GM12865 (cell line): ENCODE data around the gene GLI2.

Experiments used
- DNase-seq: peaks from one replicate; pipeline ENCODE4 v3.0.0; 2010; ENCODE audit warnings: low read depth
- H3K4me3 ChIP-seq: 2 replicates; pipeline ENCODE4 v1.5.1; 2011; ENCODE audit warnings: mild to moderate bottlenecking, low read depth, low read length, control low read depth
- CTCF ChIP-seq: IDR thresholded peaks from 2 replicates; pipeline ENCODE4 v1.5.1; 2011; ENCODE audit warnings: low read length, control low read depth, low read depth, inconsistent platforms; ENCODE audit not compliant: insufficient read depth; ENCODE audit errors: missing control alignments

Gene GLI2

GRCh38 chr2:120769076-120769786 is 33.6 kb downstream of the GLI2 start:
- DNase-seq = no peak
- no peak overlapping the region for H3K4me3 ChIP-seq
- no peak for TF ChIP-seq CTCF

GRCh38 chr2:120769787-120770120 is 34.1 kb downstream of the GLI2 start:
- no peak overlapping the region for H3K4me3 ChIP-seq
- no peak for DNase-seq
- TF ChIP-seq CTCF = no peak

- no peak for DNase-seq
- TF ChIP-seq CTCF = no peak
- H3K4me3 ChIP-seq = no peak overlapping the region
Measured at GRCh38 chr2:120770176-120770575, 34.5 kb downstream of the GLI2 start.

DNA sequence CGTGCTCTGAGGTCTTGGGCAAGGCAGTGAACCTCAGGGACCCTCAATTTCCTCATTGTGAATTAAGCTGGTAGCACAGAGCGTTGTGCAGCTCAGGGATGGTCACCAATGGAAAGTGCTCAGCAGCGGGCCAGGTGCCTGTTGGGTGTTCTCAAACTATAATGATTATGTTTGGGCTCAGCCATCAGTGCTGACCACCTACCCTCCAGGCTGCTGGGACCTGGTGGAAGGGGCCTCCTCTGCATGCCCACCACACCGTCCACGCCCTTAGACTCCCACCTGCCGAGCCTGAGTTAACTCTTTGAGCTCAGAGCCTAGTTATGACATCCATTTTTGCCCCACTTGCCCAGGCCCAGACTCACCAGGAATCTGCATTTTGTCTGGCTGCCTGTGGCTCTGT is 35.0 kb downstream of the GLI2 start:
- DNase-seq = no peak
- no peak overlapping the region for H3K4me3 ChIP-seq
- no peak for TF ChIP-seq CTCF

- no peak for DNase-seq
- no peak for TF ChIP-seq CTCF
- no peak overlapping the region for H3K4me3 ChIP-seq
Measured at GRCh38 chr2:120771111-120771780, 35.6 kb downstream of the GLI2 start.

DNA sequence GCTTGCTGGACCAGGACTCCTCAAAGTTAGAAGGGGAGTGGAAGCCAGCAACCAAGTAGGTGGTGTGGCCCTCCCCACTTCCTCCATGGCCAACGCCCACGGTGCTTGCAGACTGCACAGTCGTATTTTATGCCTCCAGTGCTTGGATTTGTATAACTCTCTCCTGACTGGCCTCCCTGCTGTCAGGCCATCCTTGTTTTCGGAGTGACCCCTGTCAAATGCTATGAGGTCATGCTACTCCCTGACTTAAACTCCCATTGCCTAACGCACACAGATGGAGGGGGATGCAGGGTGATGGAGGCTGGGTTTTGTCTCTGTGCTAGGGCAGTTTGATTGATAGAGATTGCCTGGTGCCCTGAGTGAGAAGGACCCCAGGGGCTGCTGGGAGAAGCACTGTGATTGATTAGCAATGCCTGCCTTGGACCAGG is 36.1 kb downstream of the GLI2 start:
- H3K4me3 ChIP-seq = no peak overlapping the region
- TF ChIP-seq CTCF = no peak
- no peak for DNase-seq

DNA sequence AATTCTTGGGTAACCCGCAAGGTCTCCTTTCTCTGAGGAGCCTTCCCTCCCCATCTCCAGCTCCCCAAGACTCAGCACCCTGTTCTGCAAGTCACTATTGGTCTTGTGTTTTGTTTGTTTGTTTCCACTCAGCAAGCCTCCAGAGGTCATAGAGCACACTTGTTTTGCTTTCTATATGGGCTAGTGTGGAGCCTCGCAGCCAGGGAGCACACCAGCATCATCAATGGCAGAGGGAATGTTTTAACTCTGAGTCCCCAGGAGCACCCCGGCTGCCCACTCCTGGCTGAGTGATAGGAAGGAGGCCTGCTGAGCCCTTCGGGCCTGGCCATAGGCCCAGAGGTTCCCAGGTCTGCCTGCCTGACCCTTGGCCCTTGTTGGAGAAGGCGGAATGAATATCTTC is 36.6 kb downstream of the GLI2 start:
- DNase-seq = no peak
- no peak overlapping the region for H3K4me3 ChIP-seq
- TF ChIP-seq CTCF = no peak
